OCI-LY1 (cell line): ENCODE measurements around the gene HOXD9.

Source experiments
- CTCF ChIP-seq: fragments of 200-600 bp; sonication (generic), shearing (Covaris generic); IDR thresholded peaks from 2 replicates; pipeline ENCODE4 v1.5.1; 2017; ENCODE audit warnings: mild to moderate bottlenecking, antibody characterized with exemption, low read length, moderate library complexity, mixed read lengths
- EZH2 ChIP-seq: fragments of 200-600 bp; sonication (generic), shearing (Covaris generic); IDR thresholded peaks from 2 replicates; pipeline ENCODE4 v1.8.0; 2017; ENCODE audit warnings: borderline replicate concordance, mixed run types, mild to moderate bottlenecking, antibody characterized with exemption, low read length, moderate library complexity, mixed read lengths

- TF ChIP-seq CTCF (no peak), EZH2 (no peak)
Measured at GRCh38 chr2:176139661-176140512, 17.4 kb downstream of the HOXD9 start.
